Small intestine (tissue), 7 donors: ENCODE measurements around the gene TLCD3B. TPM values are rescaled to one million over a fixed set of nuclear protein-coding genes. Genes with fewer than 3 reads are reported as not detected.

Experiments
- DNase-seq, 2 donors: peaks; one replicate each; pipeline versions ENCODE4 v3.0.0 to v3.0.0-alpha.2; 2013
- FAIRE-seq: peaks from 2 replicates; lab custom pipeline; 2012; peaks lifted over from hg19 to GRCh38; lab: Jason Lieb, UNC
- H3K27ac ChIP-seq, 3 donors: one replicate each; pipeline ENCODE4 v1.5.1; 2013; ENCODE audit warnings: low read length in 2 of 3, mild to moderate bottlenecking in 2 of 3, control low read depth in 1 of 3, inconsistent platforms in 1 of 3, low read depth in 1 of 3, moderate library complexity in 1 of 3
- H3K27me3 ChIP-seq, 3 donors: one replicate each; pipeline ENCODE4 v1.6.1; 2013; ENCODE audit warnings: low read length in 3 of 3, inconsistent platforms in 1 of 3; ENCODE audit not compliant: control insufficient read depth in 3 of 3, insufficient read depth in 3 of 3
- H3K36me3 ChIP-seq, 3 donors: one replicate each; pipeline ENCODE4 v1.6.1; 2013; ENCODE audit warnings: low read length in 3 of 3, inconsistent platforms in 1 of 3, low read depth in 1 of 3, mild to moderate bottlenecking in 1 of 3, moderate library complexity in 1 of 3; ENCODE audit not compliant: control insufficient read depth in 3 of 3, insufficient read depth in 2 of 3
- H3K4me1 ChIP-seq, 3 donors: one replicate each; pipeline ENCODE4 v1.6.1; 2013; ENCODE audit warnings: low read length in 2 of 3, inconsistent platforms in 1 of 3, low read depth in 1 of 3, mild to moderate bottlenecking in 1 of 3, moderate library complexity in 1 of 3; ENCODE audit not compliant: control insufficient read depth in 3 of 3, insufficient read depth in 2 of 3
- H3K4me3 ChIP-seq, 3 donors: one replicate each; pipeline ENCODE4 v1.5.1; 2013; ENCODE audit warnings: low read length in 3 of 3, control low read depth in 1 of 3, inconsistent platforms in 1 of 3, low read depth in 1 of 3, mild to moderate bottlenecking in 1 of 3, moderate library complexity in 1 of 3
- H3K9me3 ChIP-seq, 2 donors: one replicate each; pipeline ENCODE4 v1.6.1; 2013; ENCODE audit warnings: low read depth in 1 of 2, low read length in 1 of 2; ENCODE audit not compliant: control insufficient read depth in 2 of 2, insufficient read depth in 1 of 2
- WGBS, 3 donors: extraction: QIAGEN DNeasy Blood & Tissue Kit; methylation state at CpG; one replicate each; pipeline ENCODE4 v1.1.7; 2013; 5-methylcytosine and 5-hydroxymethylcytosine counted together
- polyA plus RNA-seq, 4 donors: library from polyadenylated mRNA; stranded (reverse) in 3 of 4; unstranded in 1 of 4; fragments of 200-250 nt in 3 of 4; fragments of 120-200 nt in 1 of 4; gene quantifications; one replicate each; pipeline versions ENCODE4 v1.2.1 to v1.2.3, GENCODE V29; 2013
- donor health status: healthy with polysubstance abuse.
- donor health status: control.
- donor health status: control.
- donor health status: Bipolar disorder and iron deficiency.
- donor health status: healthy.

The TLCD3B gene
- polyA plus RNA-seq, 4 donors, result 0.47 to 1.4 TPM; not detected in 2

DNA sequence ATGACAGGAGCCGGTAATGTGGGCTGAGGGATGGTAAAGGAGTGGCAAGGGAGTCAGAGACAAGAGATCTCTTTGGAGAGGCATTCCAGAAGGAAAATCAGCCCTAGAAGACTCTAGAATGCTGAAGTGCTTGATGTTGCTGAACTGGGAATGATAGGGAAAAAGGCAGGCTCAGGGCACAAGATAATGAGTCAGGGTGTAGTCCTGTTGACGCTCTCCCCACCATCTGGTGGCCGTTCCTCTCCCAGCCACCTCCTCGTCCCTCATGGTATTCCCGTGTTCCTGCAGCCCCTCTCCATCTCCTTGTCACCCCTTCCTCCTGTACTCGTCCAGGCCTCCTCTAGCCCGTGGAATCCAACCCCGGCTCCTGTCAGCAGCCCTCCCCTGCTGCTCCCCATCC lies 23.4 kb upstream of the TLCD3B start:
- no peaks in the 10 kb centered on the region for H3K9me3 ChIP-seq
- 74 to 84% (median 76%) methylated on average over 8 of the region's 8 CpGs for WGBS, 3 donors
- H3K36me3 ChIP-seq, result peaks cover 0 to 8% (median 0%) of the 10 kb centered on the region in 3 donors
- FAIRE-seq (no peak), DNase-seq (no peak)
- H3K4me1 ChIP-seq, result peaks cover 0 to 15% (median 0%) of the 10 kb centered on the region in 3 donors
- no peak overlapping the region for H3K27ac ChIP-seq
- H3K4me3 ChIP-seq, result no peak overlapping the region
- no peaks in the 10 kb centered on the region for H3K27me3 ChIP-seq

DNA sequence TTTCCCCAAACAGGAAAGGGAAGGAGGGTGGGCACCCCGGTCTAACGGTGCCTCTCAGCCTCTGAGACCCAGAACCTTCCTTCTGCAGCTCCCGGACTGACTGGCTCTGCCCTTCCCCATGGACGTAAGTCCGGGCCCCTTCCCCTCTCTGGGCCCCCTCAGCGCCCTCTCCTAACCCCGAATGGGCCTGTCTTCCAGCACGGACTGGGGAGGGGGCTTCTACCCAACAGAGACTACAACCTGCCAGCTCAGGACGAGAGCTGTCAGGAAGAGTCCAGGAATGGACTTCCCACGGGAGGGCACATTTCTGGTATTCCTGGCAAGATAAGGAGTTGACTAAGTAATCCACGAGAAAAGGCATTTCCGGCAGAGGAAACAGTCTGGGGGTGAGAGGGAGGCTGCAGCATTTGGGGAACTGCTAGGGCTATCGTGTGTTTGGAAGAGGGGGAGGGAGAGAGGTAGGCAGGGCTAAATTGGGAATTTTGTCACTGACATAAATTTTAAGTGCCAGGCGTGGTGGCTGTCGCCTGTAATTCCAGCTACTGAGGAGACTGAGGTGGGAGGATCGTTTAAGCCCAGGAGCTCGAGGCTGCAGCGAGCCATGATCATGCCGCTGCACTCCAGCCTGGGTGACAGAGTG lies 22.4 kb upstream of the TLCD3B start:
- H3K27me3 ChIP-seq, result no peaks in the 10 kb centered on the region
- FAIRE-seq (no peak), DNase-seq (peak in 1 of 2 donors; percentile 30)
- H3K4me3 ChIP-seq, result peak overlapping the region; percentile 42 to 76 (median 48)
- no peak overlapping the region for H3K27ac ChIP-seq
- H3K36me3 ChIP-seq, result peaks cover 0 to 4% (median 0%) of the 10 kb centered on the region in 3 donors
- 7 to 10% (median 7%) methylated on average over 17 to 19 of the region's 19 CpGs for WGBS, 3 donors
- peaks cover 0 to 15% (median 0%) of the 10 kb centered on the region in 3 donors for H3K4me1 ChIP-seq
- no peaks in the 10 kb centered on the region for H3K9me3 ChIP-seq

DNA sequence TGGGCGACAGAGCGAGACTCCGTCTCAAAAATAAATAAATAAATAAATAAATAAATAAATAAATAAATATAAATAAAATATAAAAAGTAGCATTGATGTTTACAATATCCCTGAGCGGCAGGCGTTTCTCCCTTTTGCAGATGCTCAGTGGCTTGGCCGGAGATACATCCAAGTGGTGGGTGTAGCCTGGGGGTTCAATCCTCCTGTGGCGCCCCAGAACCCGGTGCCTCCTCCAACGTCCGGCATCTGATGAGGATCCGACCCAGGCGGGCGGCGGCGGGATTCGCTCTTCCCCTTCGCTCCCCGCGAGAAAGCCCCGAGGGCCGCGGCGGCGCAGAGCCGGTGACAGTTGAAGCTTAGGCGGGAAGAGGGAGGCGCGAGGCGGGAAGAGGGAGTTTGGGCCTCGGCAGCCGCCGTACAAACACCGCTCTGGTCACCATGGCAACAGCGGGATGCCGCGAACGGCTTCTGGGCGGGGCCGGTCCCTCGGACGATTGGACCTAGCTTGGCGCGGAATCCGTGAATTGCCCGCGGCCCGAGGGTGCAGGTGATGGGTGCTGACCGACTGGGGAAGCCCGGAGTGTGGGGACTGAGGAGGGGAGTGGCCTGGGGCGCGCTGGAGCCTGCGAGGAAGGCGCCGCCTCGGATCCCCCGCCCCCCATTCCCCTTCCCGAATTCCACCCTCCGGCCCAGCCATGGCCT lies 21.8 kb upstream of the TLCD3B start:
- peaks cover 0 to 4% (median 0%) of the 10 kb centered on the region in 3 donors for H3K36me3 ChIP-seq
- no peaks in the 10 kb centered on the region for H3K9me3 ChIP-seq
- no peak overlapping the region for H3K27ac ChIP-seq
- 4 to 7% (median 5%) methylated on average over 43 to 58 of the region's 58 CpGs for WGBS, 3 donors
- DNase-seq, result peak; percentile 88 to 94
- H3K27me3 ChIP-seq, result no peaks in the 10 kb centered on the region
- no peak for FAIRE-seq
- peak overlapping the region; percentile 42 to 76 (median 48) for H3K4me3 ChIP-seq
- H3K4me1 ChIP-seq, result peaks cover 0 to 15% (median 0%) of the 10 kb centered on the region in 3 donors

DNA sequence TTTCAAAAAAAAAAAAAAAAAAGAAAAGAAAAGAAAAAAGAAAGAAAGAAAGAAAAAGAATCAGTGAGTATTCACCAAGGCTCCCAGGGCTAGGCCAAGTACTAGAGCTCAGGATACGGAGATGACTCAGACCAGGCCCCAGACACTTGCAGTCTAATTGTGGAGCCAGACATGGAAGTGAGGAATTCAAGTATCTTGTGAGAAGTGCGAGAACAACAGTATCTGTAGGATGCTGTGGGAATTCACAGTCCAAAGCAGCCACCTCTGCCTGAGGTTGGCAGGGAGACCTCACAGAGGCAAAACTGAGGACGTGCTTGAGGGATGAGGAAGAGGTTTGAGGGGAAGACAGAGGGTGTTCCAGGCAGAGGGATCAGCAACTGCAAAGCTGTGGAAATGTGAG lies 20.4 kb upstream of the TLCD3B start:
- Histone ChIP-seq H3K36me3 (peaks cover 0 to 4% (median 0%) of the 10 kb centered on the region in 3 donors), H3K4me1 (peaks cover 0 to 15% (median 0%) of the 10 kb centered on the region in 3 donors), H3K4me3 (no peak overlapping the region), H3K27ac (no peak overlapping the region), H3K9me3 (no peaks in the 10 kb centered on the region), H3K27me3 (peaks cover 0 to 2% (median 0%) of the 10 kb centered on the region in 3 donors)
- DNase-seq (no peak), FAIRE-seq (no peak)
- WGBS, 3 donors, result 85 to 92% (median 86%) methylated on average over 3 of the region's 3 CpGs

DNA sequence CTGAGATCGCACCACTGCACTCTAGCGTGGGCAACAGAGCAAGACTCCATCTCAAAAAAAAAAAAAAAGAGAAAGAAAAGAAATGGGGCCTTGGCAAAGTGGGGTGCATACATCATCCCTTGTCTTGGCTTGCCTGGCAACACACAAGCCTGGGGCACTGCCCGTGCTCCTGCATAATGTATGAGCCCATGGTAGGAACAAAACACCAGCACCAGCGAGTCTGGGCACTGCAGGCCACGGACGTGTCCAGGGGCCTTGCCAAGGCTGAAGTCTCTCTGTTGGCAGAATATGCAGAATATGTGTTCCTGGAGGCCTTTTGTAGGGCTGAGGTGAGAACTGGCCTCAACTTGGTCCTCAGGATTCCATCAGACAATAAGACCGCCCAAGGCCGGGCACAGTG lies 18.8 kb upstream of the TLCD3B start:
- no peak overlapping the region for H3K4me3 ChIP-seq
- H3K27me3 ChIP-seq, result peaks cover 0 to 8% (median 0%) of the 10 kb centered on the region in 3 donors
- no peaks in the 10 kb centered on the region for H3K9me3 ChIP-seq
- no peak for FAIRE-seq
- no peak overlapping the region for H3K27ac ChIP-seq
- H3K36me3 ChIP-seq, result peaks cover 0 to 2% (median 0%) of the 10 kb centered on the region in 3 donors
- 93 to 94% (median 94%) methylated on average over 8 of the region's 8 CpGs for WGBS, 3 donors
- H3K4me1 ChIP-seq, result peaks cover 0 to 10% (median 0%) of the 10 kb centered on the region in 3 donors
- DNase-seq, result no peak

DNA sequence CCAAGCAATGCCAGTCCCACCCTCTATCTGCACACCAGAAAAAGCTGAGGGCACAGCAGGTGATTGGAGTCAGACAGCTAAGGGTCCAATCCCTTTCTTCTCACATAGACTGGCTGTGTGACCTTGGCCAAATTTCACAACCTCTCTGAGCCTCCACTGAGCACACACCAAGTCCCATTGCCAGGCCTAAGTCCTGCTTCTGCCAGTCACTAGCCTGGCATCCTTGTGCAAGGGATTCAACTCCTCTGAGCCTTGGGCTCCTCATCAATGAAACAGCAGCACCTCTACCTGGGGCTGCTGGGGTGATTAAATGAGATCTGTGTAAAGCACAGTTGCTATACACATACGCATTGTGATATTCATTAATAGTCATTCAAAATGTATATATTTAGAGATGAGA lies 15.5 kb upstream of the TLCD3B start:
- Histone ChIP-seq H3K27me3 (peaks cover 0 to 8% (median 0%) of the 10 kb centered on the region in 3 donors), H3K4me3 (no peak overlapping the region), H3K36me3 (no peaks in the 10 kb centered on the region), H3K27ac (no peak overlapping the region), H3K4me1 (no peaks in the 10 kb centered on the region), H3K9me3 (no peaks in the 10 kb centered on the region)
- FAIRE-seq (no peak), DNase-seq (no peak)
- WGBS, 3 donors, result 73 to 93% (median 87%) methylated on average over 1 of the region's 1 CpG

DNA sequence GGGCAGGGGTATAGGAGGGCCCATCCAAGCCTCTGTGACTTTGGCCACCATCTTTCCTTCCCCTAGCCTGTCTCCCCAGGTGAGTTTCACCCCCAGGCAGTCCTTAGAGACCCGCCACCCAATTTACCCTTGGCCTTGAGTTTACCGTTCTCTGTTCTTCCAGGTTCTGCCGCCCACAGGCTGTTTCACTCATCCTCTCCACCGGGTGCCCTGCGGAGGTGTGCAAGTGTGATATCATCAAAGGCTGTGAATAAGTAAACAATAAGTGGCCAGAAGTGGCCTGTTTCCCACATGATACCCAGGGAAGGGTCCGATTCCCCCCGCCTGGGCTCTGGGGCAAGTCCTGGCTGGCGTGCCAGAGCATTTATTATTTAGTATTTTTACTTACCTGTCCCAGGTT lies 15.1 kb upstream of the TLCD3B start:
- Histone ChIP-seq H3K4me1 (no peaks in the 10 kb centered on the region), H3K27me3 (peaks cover 0 to 8% (median 0%) of the 10 kb centered on the region in 3 donors), H3K9me3 (no peaks in the 10 kb centered on the region), H3K27ac (no peak overlapping the region), H3K36me3 (no peaks in the 10 kb centered on the region), H3K4me3 (no peak overlapping the region)
- DNase-seq (no peak), FAIRE-seq (no peak)
- 54 to 63% (median 58%) methylated on average over 8 of the region's 8 CpGs for WGBS, 3 donors

DNA sequence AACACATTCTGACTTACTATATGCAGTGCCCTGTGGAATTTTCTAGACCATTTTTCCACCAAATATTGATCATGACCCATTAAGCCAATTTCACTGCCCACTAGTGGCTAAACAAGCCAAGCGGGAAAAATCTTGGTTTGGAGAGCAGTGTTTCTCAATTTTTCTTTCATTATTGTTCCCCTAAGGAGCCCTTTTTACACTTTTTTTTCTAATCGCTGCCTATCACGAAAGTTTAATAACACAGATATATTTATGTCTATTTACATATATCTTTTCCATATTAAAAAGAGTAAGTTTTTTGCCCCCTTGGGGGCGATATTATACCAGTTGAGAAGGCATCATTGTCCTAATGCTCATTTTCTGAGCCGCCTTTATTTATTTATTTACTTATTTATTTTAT lies 10.8 kb upstream of the TLCD3B start:
- no peak overlapping the region for H3K27ac ChIP-seq
- FAIRE-seq (no peak), DNase-seq (no peak)
- H3K27me3 ChIP-seq, result peaks cover 0 to 8% (median 0%) of the 10 kb centered on the region in 3 donors
- H3K36me3 ChIP-seq, result no peaks in the 10 kb centered on the region
- WGBS, 3 donors, result 10 to 24% (median 15%) methylated on average over 5 of the region's 5 CpGs
- no peak overlapping the region for H3K4me3 ChIP-seq
- no peaks in the 10 kb centered on the region for H3K9me3 ChIP-seq
- no peaks in the 10 kb centered on the region for H3K4me1 ChIP-seq
